Natural killer cell (primary cell): ENCODE measurements around the gene CEBPZ. TPM values are rescaled to one million over a fixed set of nuclear protein-coding genes. Genes with fewer than 3 reads are reported as not detected.
"Not testable (repeated sequence)": the region's sequence is repeated elsewhere in the genome, so short reads cannot be mapped to it uniquely, and the experiment has no call there.

Experiments
- ATAC-seq, 3 donors: fragments of 150-1000 bp in 2 of 3; fragments of 200-7000 bp in 1 of 3; cut with Tn5 transposase; 1 replicate in 1 of 3; 2 replicates in 2 of 3; pipeline ENCODE4 v1.10.0; 2021; ENCODE audit warnings: mild to moderate bottlenecking in 2 of 3, moderate library complexity in 2 of 3
- DNase-seq, 2 donors: peaks; one replicate each; pipeline versions ENCODE4 v3.0.0 to v3.0.0-alpha.2; 2013 to 2021; ENCODE audit warnings: mixed read lengths in 1 of 2
- H3K27ac ChIP-seq: one replicate; pipeline ENCODE4 v1.5.1; 2013; ENCODE audit warnings: mild to moderate bottlenecking, low read length
- H3K27me3 ChIP-seq: one replicate; pipeline ENCODE4 v1.6.1; 2013; ENCODE audit warnings: low read length; ENCODE audit not compliant: control insufficient read depth, insufficient read depth
- H3K36me3 ChIP-seq: one replicate; pipeline ENCODE4 v1.6.1; 2013; ENCODE audit warnings: low read length; ENCODE audit not compliant: control insufficient read depth, insufficient read depth
- H3K4me1 ChIP-seq: one replicate; pipeline ENCODE4 v1.6.1; 2013; ENCODE audit warnings: low read length; ENCODE audit not compliant: control insufficient read depth, insufficient read depth
- H3K4me3 ChIP-seq: one replicate; pipeline ENCODE4 v1.5.1; 2013; ENCODE audit warnings: low read length
- H3K9me3 ChIP-seq: one replicate; pipeline ENCODE4 v1.6.1; 2013; ENCODE audit warnings: low read length; ENCODE audit not compliant: control insufficient read depth, insufficient read depth
- H3K27ac Mint-ChIP-seq, 2 donors: one replicate each; pipeline ENCODE4 v1.8.0; 2022; ENCODE audit warnings: mild to moderate bottlenecking in 2 of 2, mixed read lengths in 2 of 2, moderate library complexity in 1 of 2
- H3K27me3 Mint-ChIP-seq, 2 donors: one replicate each; pipeline ENCODE4 v1.8.0; 2022; ENCODE audit warnings: low read depth in 2 of 2, mixed read lengths in 2 of 2
- H3K36me3 Mint-ChIP-seq: one replicate; pipeline ENCODE4 v1.8.0; 2022; ENCODE audit warnings: mixed read lengths
- H3K4me1 Mint-ChIP-seq, 2 donors: one replicate each; pipeline ENCODE4 v1.8.0; 2022; ENCODE audit warnings: mixed read lengths in 2 of 2
- H3K4me3 Mint-ChIP-seq: one replicate; pipeline ENCODE4 v1.8.0; 2022; ENCODE audit warnings: mild to moderate bottlenecking, moderate library complexity, mixed read lengths
- H3K9me3 Mint-ChIP-seq, 2 donors: one replicate each; pipeline ENCODE4 v1.8.0; 2022; ENCODE audit warnings: mixed read lengths in 2 of 2
- CTCF ChIP-seq: fragments of 200-600 bp; IDR thresholded peaks from one replicate; pipeline ENCODE4 v1.8.0; 2022; ENCODE audit warnings: antibody characterized with exemption
- WGBS: methylation state at CpG from one replicate; pipeline ENCODE4 v1.1.7; 2013; ENCODE audit warnings: missing lambda C conversion rate; ENCODE audit not compliant: insufficient coverage; 5-methylcytosine and 5-hydroxymethylcytosine counted together
- intact Hi-C: fragments of 100-400 bp; cut with micrococcal nuclease; formaldehyde crosslinking; loops from one replicate; pipeline ENCODE4 v1.14.2; 2022
- total RNA-seq, 4 donors: library from RNA; stranded (reverse); fragments of 120-200 nt in 1 of 4; gene quantifications; one replicate each; pipeline versions ENCODE4 v1.2.3 to v1.2.4, GENCODE V29; 2013 to 2022

CEBPZ gene
- total RNA-seq, 3 donors from 2014 or later (not counting 1 experiment from before 2014, with no cell fraction given) = 51.0 to 58.1 (median 54.5) TPM

- TF ChIP-seq CTCF = no peak
- H3K27ac ChIP-seq = no peak overlapping the region
- Mint-ChIP-seq H3K27ac (peak overlapping the region; percentile 56 to 85), H3K9me3 (no peaks in the 10 kb centered on the region), H3K27me3 (no peaks in the 10 kb centered on the region), H3K36me3 (peaks cover 20% of the 10 kb centered on the region), H3K4me1 (peaks cover 35 to 37% of the 10 kb centered on the region in 2 donors), H3K4me3 (no peak overlapping the region)
- no peak overlapping the region for H3K4me3 ChIP-seq
- no CpG with 5 or more reads among the region's 1 CpG for WGBS
- H3K4me1 ChIP-seq = peaks cover 13% of the 10 kb centered on the region
- H3K9me3 ChIP-seq = no peaks in the 10 kb centered on the region
- peaks cover 48% of the 10 kb centered on the region for H3K36me3 ChIP-seq
- intact Hi-C loops = loop anchor here (1.0 kb wide), 1 partner anchor 30 kb away; the partner anchor contains the start of genes CEBPZ and NDUFAF7
- ATAC-seq (no peak), DNase-seq (no peak)
- H3K27me3 ChIP-seq = no peaks in the 10 kb centered on the region
Observed at GRCh38 chr2:37201208-37201607, 30.2 kb downstream of the CEBPZ start.

GRCh38 chr2:37198681-37199065, 32.7 kb downstream of the CEBPZ start:
- ATAC-seq (no peak), DNase-seq (no peak)
- Histone ChIP-seq H3K9me3 (no peaks in the 10 kb centered on the region), H3K27ac (no peak overlapping the region), H3K36me3 (peaks cover 28% of the 10 kb centered on the region), H3K4me1 (peaks cover 18% of the 10 kb centered on the region), H3K27me3 (no peaks in the 10 kb centered on the region), H3K4me3 (no peak overlapping the region)
- WGBS = 99% methylated on average over 8 of the region's 8 CpGs
- Mint-ChIP-seq H3K36me3 (peaks cover 4% of the 10 kb centered on the region), H3K4me1 (peaks cover 34 to 37% of the 10 kb centered on the region in 2 donors), H3K4me3 (no peak overlapping the region), H3K27ac (no peak overlapping the region), H3K27me3 (no peaks in the 10 kb centered on the region), H3K9me3 (no peaks in the 10 kb centered on the region)
- intact Hi-C loops = no loop called here
- no peak for TF ChIP-seq CTCF

GRCh38 chr2:37196320-37197195, 34.8 kb downstream of the CEBPZ start, which contains the start of gene CEBPZOS:
CEBPZOS (plus strand) TSS chr2:37196496; CDS start chr2:37199705, 3,209 bp downstream.
- peaks cover 27 to 28% of the 10 kb centered on the region in 2 donors for H3K4me1 Mint-ChIP-seq

GRCh38 chr2:37195862-37196319, 35.5 kb downstream of the CEBPZ start:
- H3K9me3 Mint-ChIP-seq, DNase-seq, H3K36me3 Mint-ChIP-seq, H3K27me3 ChIP-seq, H3K36me3 ChIP-seq, H3K9me3 ChIP-seq, H3K27me3 Mint-ChIP-seq, ATAC-seq: not testable (repeated sequence)
- peak overlapping the region; percentile 100 for H3K4me3 Mint-ChIP-seq
- H3K4me3 ChIP-seq = peak overlapping the region; percentile 85
- H3K4me1 Mint-ChIP-seq = peaks cover 26% of the 10 kb centered on the region in 2 donors
- WGBS = 82% methylated on average over 20 of the region's 20 CpGs
- H3K27ac ChIP-seq = peak overlapping the region; percentile 87
- intact Hi-C loops = loop anchor here (2.0 kb wide), 1 partner anchor 39 kb away; the partner anchor contains the start of gene EIF2AK2
- peak overlapping the region; percentile 98 for H3K27ac Mint-ChIP-seq
- H3K4me1 ChIP-seq = peaks cover 18% of the 10 kb centered on the region

More at GRCh38 chr2:37196320-37197195, 34.8 kb downstream of the CEBPZ start, which contains the start of gene CEBPZOS:
- ATAC-seq = peak; percentile 86 to 92 (median 87)
- peak; percentile 91 to 95 for DNase-seq
- Histone ChIP-seq H3K36me3 (peaks cover 13% of the 10 kb centered on the region), H3K27ac (peak within 1 kb of the TSS; percentile 87), H3K27me3 (no peaks in the 10 kb centered on the region), H3K9me3 (no peaks in the 10 kb centered on the region), H3K4me3 (peak within 1 kb of the TSS; percentile 85), H3K4me1 (peaks cover 18% of the 10 kb centered on the region)
- Mint-ChIP-seq H3K27me3 (no peaks in the 10 kb centered on the region), H3K27ac (peak within 1 kb of the TSS; percentile 98), H3K9me3 (no peaks in the 10 kb centered on the region), H3K4me3 (peak within 1 kb of the TSS; percentile 100), H3K36me3 (no peaks in the 10 kb centered on the region)
- intact Hi-C loops = loop anchor here (2.0 kb wide), 1 partner anchor 40 kb away; the partner anchor contains the start of gene EIF2AK2
- WGBS = under 1% methylated on average over 72 of the region's 72 CpGs
- no peak for TF ChIP-seq CTCF
